Measurements from ENCODE around the gene MIEF1.

DNA sequence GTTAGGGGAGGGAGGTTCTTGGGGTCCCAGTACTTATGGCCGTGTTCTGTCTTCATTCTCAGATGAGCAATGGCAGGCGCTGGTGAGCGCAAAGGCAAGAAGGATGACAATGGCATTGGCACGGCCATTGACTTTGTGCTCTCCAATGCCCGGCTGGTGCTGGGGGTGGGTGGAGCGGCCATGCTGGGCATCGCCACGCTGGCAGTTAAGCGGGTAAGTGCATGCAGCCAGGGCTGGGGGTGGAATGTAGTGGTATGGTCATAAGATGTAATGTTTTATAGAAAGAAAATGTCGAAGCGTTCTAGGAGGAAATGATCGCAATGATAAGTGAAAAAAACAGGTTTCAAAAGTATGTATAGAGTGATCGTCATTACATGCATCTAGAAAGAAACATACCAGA is 9.1 kb downstream of the MIEF1 start:
- TF ChIP-seq PATZ1 (CRISPR knock-in tag; IDR thresholded peaks at IDR 0.05; ENCODE audit: borderline replicate concordance) (no peak), RARB (CRISPR knock-in tag; IDR thresholded peaks at IDR 0.05) (no peak), CREB5 (CRISPR knock-in tag; IDR thresholded peaks at IDR 0.05; ENCODE audit: low read depth) (no peak), ZNF565 (CRISPR knock-in tag; conservative IDR thresholded peaks at IDR 0.05; ENCODE audit: low read depth) (no peak), ZFP30 (CRISPR knock-in tag; IDR thresholded peaks at IDR 0.05) (no peak), SNAI2 (CRISPR knock-in tag; IDR thresholded peaks at IDR 0.05) (no peak), ZC3H10 (CRISPR knock-in tag; IDR thresholded peaks at IDR 0.05) (no peak), ZNF8 (CRISPR knock-in tag; IDR thresholded peaks at IDR 0.05) (no peak), TOX (CRISPR knock-in tag; IDR thresholded peaks at IDR 0.05; ENCODE audit: borderline replicate concordance) (no peak)
- TF ChIP-seq, protein P1, sequence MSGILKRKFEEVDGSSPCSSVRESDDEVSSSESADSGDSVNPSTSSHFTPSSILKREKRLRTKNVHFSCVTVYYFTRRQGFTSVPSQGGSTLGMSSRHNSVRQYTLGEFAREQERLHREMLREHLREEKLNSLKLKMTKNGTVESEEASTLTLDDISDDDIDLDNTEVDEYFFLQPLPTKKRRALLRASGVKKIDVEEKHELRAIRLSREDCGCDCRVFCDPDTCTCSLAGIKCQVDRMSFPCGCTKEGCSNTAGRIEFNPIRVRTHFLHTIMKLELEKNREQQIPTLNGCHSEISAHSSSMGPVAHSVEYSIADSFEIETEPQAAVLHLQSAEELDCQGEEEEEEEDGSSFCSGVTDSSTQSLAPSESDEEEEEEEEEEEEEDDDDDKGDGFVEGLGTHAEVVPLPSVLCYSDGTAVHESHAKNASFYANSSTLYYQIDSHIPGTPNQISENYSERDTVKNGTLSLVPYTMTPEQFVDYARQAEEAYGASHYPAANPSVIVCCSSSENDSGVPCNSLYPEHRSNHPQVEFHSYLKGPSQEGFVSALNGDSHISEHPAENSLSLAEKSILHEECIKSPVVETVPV (CRISPR knock-in tag; IDR thresholded peaks at IDR 0.05): no peak

Data from SK-N-SH treated with all-trans-retinoic acid at 6 μM for 48 hours (cell line).